Caco-2 (cell line): Measurements from ENCODE around the gene AMPH. TPM values are rescaled to one million over a fixed set of nuclear protein-coding genes. Genes with fewer than 3 reads are reported as not detected.

Source experiments
- BruUV-seq: library from RNA; stranded (reverse); fragments of 400-500 nt; replicated peaks from 2 replicates; lab custom pipeline; 2021; lab: Mats Ljungman, UMichigan
- CTCF ChIA-PET: fragments of 300-600 bp; sonication (Branson Sonifier 250); formaldehyde crosslinking; loops from one replicate; lab custom pipeline; 2022; ENCODE audit warnings: antibody characterized with exemption; lab: Charles Lee
- POLR2A ChIA-PET: fragments of 300-600 bp; sonication (Branson Sonifier 250); formaldehyde crosslinking; loops from one replicate; lab custom pipeline; 2022; ENCODE audit warnings: antibody characterized with exemption; lab: Charles Lee
- DNase-seq, 2 experiments: peaks; one replicate each; pipeline versions ENCODE4 v3.0.0 to v3.0.0-alpha.2; 2020 to 2022
- H3K27me3 ChIP-seq: replicated peaks from 2 replicates; pipeline ENCODE4 v1.6.0; 2011; ENCODE audit warnings: low read length; ENCODE audit not compliant: control insufficient read depth, insufficient read depth
- H3K36me3 ChIP-seq: 2 replicates; pipeline ENCODE4 v1.5.1; 2011; ENCODE audit warnings: low read length; ENCODE audit not compliant: control insufficient read depth, insufficient read depth
- H3K4me1 ChIP-seq: fragments of 250-450 bp; sonication (Bioruptor Pico); 2 replicates; pipeline ENCODE4 v1.5.1; 2020; ENCODE audit warnings: mild to moderate bottlenecking
- H3K4me3 ChIP-seq: 2 replicates; pipeline ENCODE4 v1.5.1; 2011; ENCODE audit warnings: low read depth, mild to moderate bottlenecking, control low read depth, low read length
- H3K9me3 ChIP-seq: fragments of 250-450 bp; sonication (Bioruptor Pico); 2 replicates; pipeline ENCODE4 v1.5.1; 2020; ENCODE audit warnings: mild to moderate bottlenecking, moderate library complexity
- H3K27ac Mint-ChIP-seq: one replicate; pipeline ENCODE4 v1.8.0; 2022; ENCODE audit warnings: mixed read lengths; ENCODE audit not compliant: unreplicated experiment
- H3K27me3 Mint-ChIP-seq: one replicate; pipeline ENCODE4 v1.8.0; 2022; ENCODE audit warnings: mixed read lengths; ENCODE audit not compliant: insufficient read depth, unreplicated experiment
- H3K36me3 Mint-ChIP-seq: one replicate; pipeline ENCODE4 v1.8.0; 2022; ENCODE audit warnings: mild to moderate bottlenecking, mixed read lengths; ENCODE audit not compliant: insufficient read depth, unreplicated experiment
- H3K4me1 Mint-ChIP-seq: one replicate; pipeline ENCODE4 v1.8.0; 2022; ENCODE audit warnings: low read depth, mixed read lengths; ENCODE audit not compliant: unreplicated experiment
- H3K4me3 Mint-ChIP-seq: one replicate; pipeline ENCODE4 v1.8.0; 2022; ENCODE audit warnings: mild to moderate bottlenecking, moderate library complexity, mixed read lengths; ENCODE audit not compliant: unreplicated experiment
- H3K9me3 Mint-ChIP-seq: one replicate; pipeline ENCODE4 v1.8.0; 2022; ENCODE audit warnings: mixed read lengths; ENCODE audit not compliant: unreplicated experiment
- CTCF ChIP-seq, 2 experiments: fragments of 200-600 bp in 1 of 2; IDR thresholded peaks; 1 replicate in 1 of 2; 2 replicates in 1 of 2; pipeline versions ENCODE4 v1.5.1 to v1.8.0; 2011 to 2022; ENCODE audit warnings: antibody characterized with exemption in 1 of 2, control low read depth in 1 of 2, inconsistent platforms in 1 of 2, low read depth in 1 of 2, low read length in 1 of 2, mild to moderate bottlenecking in 1 of 2, moderate library complexity in 1 of 2; ENCODE audit not compliant: insufficient read depth in 1 of 2, severe bottlenecking in 1 of 2, unreplicated experiment in 1 of 2
- intact Hi-C: fragments of 100-400 bp; cut with micrococcal nuclease; formaldehyde crosslinking; loops from one replicate; pipeline ENCODE4 v1.10.0; 2022; ENCODE audit not compliant: unreplicated experiment
- total RNA-seq: library from RNA; stranded (reverse); gene quantifications from 2 replicates; pipeline ENCODE4 v1.2.3, GENCODE V29; 2022

Gene AMPH
- total RNA-seq, 1 experiment from 2014 or later: not detected

- POLR2A ChIA-PET: no interaction called here
- Mint-ChIP-seq H3K9me3 (peaks cover 2% of the 10 kb centered on the region), H3K27ac (no peak overlapping the region), H3K27me3 (peaks cover 14% of the 10 kb centered on the region), H3K4me1 (no peaks in the 10 kb centered on the region), H3K4me3 (no peak overlapping the region), H3K36me3 (no peaks in the 10 kb centered on the region)
- CTCF ChIA-PET: no interaction called here
- TF ChIP-seq CTCF (IDR thresholded peaks at IDR 0.05; ENCODE audit: insufficient read depth in 1 of 2, low read depth in 1 of 2, low read length in 1 of 2, severe bottlenecking in 1 of 2, unreplicated experiment in 1 of 2): no peak
- intact Hi-C loops: no loop called here
- Histone ChIP-seq H3K36me3 (no peaks in the 10 kb centered on the region), H3K9me3 (peaks cover 3% of the 10 kb centered on the region; the same call in 1 of the 2 replicates), H3K4me1 (no peaks in the 10 kb centered on the region), H3K4me3 (no peak overlapping the region), H3K27me3 (no peaks in the 10 kb centered on the region)
- no TSS peak for BruUV-seq
- DNase-seq: no peak
Observed at GRCh38 chr7:38520741-38521140, 110.4 kb downstream of the AMPH start.

- H3K27me3 Mint-ChIP-seq: peaks cover 17% of the 10 kb centered on the region
- Histone ChIP-seq H3K27me3 (no peaks in the 10 kb centered on the region), H3K4me1 (no peaks in the 10 kb centered on the region), H3K4me3 (no peak overlapping the region), H3K36me3 (no peaks in the 10 kb centered on the region), H3K9me3 (peaks cover 7% of the 10 kb centered on the region; the same call in 1 of the 2 replicates)
- H3K4me1 Mint-ChIP-seq: no peaks in the 10 kb centered on the region
- no TSS peak for BruUV-seq
- H3K36me3 Mint-ChIP-seq: no peaks in the 10 kb centered on the region
- no peak overlapping the region for H3K27ac Mint-ChIP-seq
- no peak for DNase-seq
- ChIA-PET CTCF (no interaction called here), POLR2A (no interaction called here)
- intact Hi-C loops: no loop called here
- H3K4me3 Mint-ChIP-seq: no peak overlapping the region
- peaks cover 17% of the 10 kb centered on the region for H3K9me3 Mint-ChIP-seq
- TF ChIP-seq CTCF (IDR thresholded peaks at IDR 0.05; ENCODE audit: insufficient read depth in 1 of 2, low read depth in 1 of 2, low read length in 1 of 2, severe bottlenecking in 1 of 2, unreplicated experiment in 1 of 2): no peak
Observed at GRCh38 chr7:38518541-38518940, 112.6 kb downstream of the AMPH start.

GRCh38 chr7:38512704-38513103 lies 118.5 kb downstream of the AMPH start:
- POLR2A ChIA-PET: no interaction called here
- CTCF ChIA-PET: no interaction called here
- Mint-ChIP-seq H3K27ac (no peak overlapping the region), H3K4me3 (no peak overlapping the region), H3K4me1 (no peaks in the 10 kb centered on the region), H3K9me3 (peaks cover 17% of the 10 kb centered on the region), H3K36me3 (no peaks in the 10 kb centered on the region), H3K27me3 (peaks cover 5% of the 10 kb centered on the region)
- no peaks in the 10 kb centered on the region; the same call in 1 of the 2 replicates for H3K27me3 ChIP-seq
- no peaks in the 10 kb centered on the region for H3K36me3 ChIP-seq
- no peak for TF ChIP-seq CTCF (IDR thresholded peaks at IDR 0.05; ENCODE audit: insufficient read depth in 1 of 2, low read depth in 1 of 2, low read length in 1 of 2, severe bottlenecking in 1 of 2, unreplicated experiment in 1 of 2)
- BruUV-seq: no TSS peak
- H3K4me1 ChIP-seq: no peaks in the 10 kb centered on the region
- no peak overlapping the region for H3K4me3 ChIP-seq
- H3K9me3 ChIP-seq: peaks cover 7% of the 10 kb centered on the region; the same call in 1 of the 2 replicates
- intact Hi-C loops: no loop called here
- DNase-seq: no peak
